HG03354 (cell line): Measurements from ENCODE around the gene EYA2.
"Not testable (repeated sequence)": the region's sequence is repeated elsewhere in the genome, so short reads cannot be mapped to it uniquely, and the experiment has no call there.

ENCODE experiments used
- ATAC-seq: cut with Tn5 transposase; IDR thresholded peaks from one replicate; pipeline ENCODE4 v1.9.1; 2021; ENCODE audit warnings: mild to moderate bottlenecking; ENCODE audit not compliant: unreplicated experiment, poor library complexity, severe bottlenecking

The EYA2 gene

GRCh38 chr20:46928580-46929132 lies 34.0 kb downstream of the EYA2 start:
- ATAC-seq, result no peak

- ATAC-seq, result no peak
Observed at GRCh38 chr20:46929902-46930301, 35.3 kb downstream of the EYA2 start.

- ATAC-seq, result no peak
Observed at GRCh38 chr20:46930640-46931339, 36.1 kb downstream of the EYA2 start.

GRCh38 chr20:46931699-46932098 lies 37.1 kb downstream of the EYA2 start:
- ATAC-seq, result no peak

GRCh38 chr20:46932439-46932838 lies 37.8 kb downstream of the EYA2 start:
- ATAC-seq, result not testable (repeated sequence)

- ATAC-seq, result no peak
Observed at GRCh38 chr20:46933150-46933549, 38.5 kb downstream of the EYA2 start.

GRCh38 chr20:46934746-46935287 lies 40.2 kb downstream of the EYA2 start:
- no peak for ATAC-seq

- ATAC-seq, result no peak
Observed at GRCh38 chr20:46935394-46936017, 40.9 kb downstream of the EYA2 start.

GRCh38 chr20:46936415-46937156 lies 41.9 kb downstream of the EYA2 start:
- ATAC-seq, result no peak

GRCh38 chr20:46937157-46937523 lies 42.5 kb downstream of the EYA2 start:
- no peak for ATAC-seq

GRCh38 chr20:46937533-46938226 lies 43.0 kb downstream of the EYA2 start:
- no peak for ATAC-seq

- no peak for ATAC-seq
Observed at GRCh38 chr20:46938434-46938833, 43.8 kb downstream of the EYA2 start.

- ATAC-seq, result no peak
Observed at GRCh38 chr20:46939031-46939965, 44.7 kb downstream of the EYA2 start.

GRCh38 chr20:46940616-46941015 lies 46.0 kb downstream of the EYA2 start:
- ATAC-seq, result no peak

- no peak for ATAC-seq
Observed at GRCh38 chr20:46941404-46941803, 46.8 kb downstream of the EYA2 start.

GRCh38 chr20:46943861-46944591 lies 49.4 kb downstream of the EYA2 start:
- ATAC-seq, result no peak

GRCh38 chr20:46945465-46945864 lies 50.8 kb downstream of the EYA2 start:
- no peak for ATAC-seq

GRCh38 chr20:46946181-46946624 lies 51.6 kb downstream of the EYA2 start:
- ATAC-seq, result no peak
